ENCODE data around the gene DPYD.

DNA sequence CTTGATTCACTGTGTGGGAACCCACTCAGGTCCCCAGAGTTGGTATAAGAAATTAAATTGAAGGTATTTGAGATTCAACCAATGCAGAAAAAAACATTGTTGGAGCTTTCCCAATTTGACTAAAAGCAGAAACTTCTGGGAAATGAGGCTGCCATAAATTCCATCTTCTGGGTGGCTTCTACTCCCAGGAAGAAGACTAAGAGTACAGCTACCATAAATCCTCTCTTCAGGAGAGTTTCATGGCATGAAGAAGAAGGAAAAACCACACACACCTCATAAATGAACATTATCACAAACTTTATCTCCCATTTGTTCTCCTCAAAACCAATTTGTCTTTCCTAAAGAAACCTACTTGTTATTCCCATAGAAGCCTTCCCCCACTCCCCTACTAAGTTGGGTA, 283.9 kb downstream of the DPYD start:
- TF ChIP-seq ARID4B (CRISPR knock-in tag; IDR thresholded peaks at IDR 0.05; ENCODE audit: borderline replicate concordance) (no peak), NR2C2 (CRISPR knock-in tag; IDR thresholded peaks at IDR 0.05) (no peak), CTCF (IDR thresholded peaks at IDR 0.05) (no peak), MAX (CRISPR knock-in tag; IDR thresholded peaks at IDR 0.05) (no peak), E2F5 (CRISPR knock-in tag; IDR thresholded peaks at IDR 0.05) (no peak), SMAD4 (CRISPR knock-in tag; IDR thresholded peaks at IDR 0.05) (no peak), SP1 (CRISPR knock-in tag; conservative IDR thresholded peaks at IDR 0.05) (no peak), MYBL2 (CRISPR knock-in tag; IDR thresholded peaks at IDR 0.05) (no peak), KAT7 (CRISPR knock-in tag; IDR thresholded peaks at IDR 0.05; ENCODE audit: borderline replicate concordance) (no peak), ATF2 (CRISPR knock-in tag; IDR thresholded peaks at IDR 0.05; ENCODE audit: borderline replicate concordance, low read depth) (no peak), NR1H2 (CRISPR knock-in tag; IDR thresholded peaks at IDR 0.05) (no peak), CREB1 (CRISPR knock-in tag; IDR thresholded peaks at IDR 0.05) (no peak), ZNF232 (CRISPR knock-in tag; IDR thresholded peaks at IDR 0.05) (no peak)
- TF ChIP-seq, protein P1, sequence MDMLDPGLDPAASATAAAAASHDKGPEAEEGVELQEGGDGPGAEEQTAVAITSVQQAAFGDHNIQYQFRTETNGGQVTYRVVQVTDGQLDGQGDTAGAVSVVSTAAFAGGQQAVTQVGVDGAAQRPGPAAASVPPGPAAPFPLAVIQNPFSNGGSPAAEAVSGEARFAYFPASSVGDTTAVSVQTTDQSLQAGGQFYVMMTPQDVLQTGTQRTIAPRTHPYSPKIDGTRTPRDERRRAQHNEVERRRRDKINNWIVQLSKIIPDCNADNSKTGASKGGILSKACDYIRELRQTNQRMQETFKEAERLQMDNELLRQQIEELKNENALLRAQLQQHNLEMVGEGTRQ (CRISPR knock-in tag; IDR thresholded peaks at IDR 0.05): no peak

Data from WTC11 (cell line).